Measurements from ENCODE around the gene SLU7. TPM values are rescaled to one million over a fixed set of nuclear protein-coding genes. Genes with fewer than 3 reads are reported as not detected.

SLU7 gene
- total RNA-seq, 4 donors from 2014 or later, result 65.6 to 125 (median 87.5) TPM

DNA sequence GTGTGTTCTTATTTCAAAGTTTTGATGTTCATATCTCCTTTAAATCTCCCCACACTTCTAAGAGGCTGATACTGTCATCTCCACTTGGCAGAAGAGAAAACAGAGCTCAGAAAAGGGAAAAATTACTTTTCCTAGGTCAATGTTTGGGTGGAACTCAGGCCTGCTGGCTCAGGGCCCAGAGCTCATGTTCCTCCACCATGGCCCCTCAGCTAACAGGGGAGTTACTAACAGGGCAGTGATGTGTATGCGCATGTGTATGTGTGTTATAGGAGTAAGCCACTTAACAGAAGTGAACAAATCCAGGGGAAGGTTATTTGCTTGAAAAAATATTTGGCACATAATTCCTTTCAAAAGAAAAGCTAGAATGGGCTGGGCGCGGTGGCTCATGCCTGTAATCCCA is 51.0 kb downstream of the SLU7 start:
- TF ChIP-seq CTCF (IDR thresholded peaks at IDR 0.05), result no peak
- no peak for TF ChIP-seq POLR2A (IDR thresholded peaks at IDR 0.05)
- no peak overlapping the region for H3K4me3 ChIP-seq (ENCODE audit: low read depth, poor library complexity, severe bottlenecking)
- DNase-seq (ENCODE audit: low spot score in 2 of 2), result no peak
- intact Hi-C loops (cut with DNase I; ENCODE audit: low total_unique reads), result no loop called here
- WGBS, 2 donors, result 86 to 90% methylated on average over 3 of the region's 3 CpGs

- intact Hi-C loops (cut with DNase I; ENCODE audit: low total_unique reads), result no loop called here
- DNase-seq (ENCODE audit: low spot score in 2 of 2), result no peak
- TF ChIP-seq CTCF (IDR thresholded peaks at IDR 0.05), result no peak
- TF ChIP-seq POLR2A (IDR thresholded peaks at IDR 0.05), result no peak
- WGBS, 2 donors, result 40 to 59% methylated on average over 2 of the region's 2 CpGs
- H3K4me3 ChIP-seq (ENCODE audit: low read depth, poor library complexity, severe bottlenecking), result no peak overlapping the region
Measured at GRCh38 chr5:160367261-160367660, 51.6 kb downstream of the SLU7 start.

GRCh38 chr5:160366230-160366629 is 52.7 kb downstream of the SLU7 start:
- DNase-seq (ENCODE audit: low spot score in 2 of 2), result no peak
- 89 to 93% methylated on average over 2 of the region's 2 CpGs for WGBS, 2 donors
- no peak overlapping the region for H3K4me3 ChIP-seq (ENCODE audit: low read depth, poor library complexity, severe bottlenecking)
- TF ChIP-seq POLR2A (IDR thresholded peaks at IDR 0.05) (no peak), CTCF (IDR thresholded peaks at IDR 0.05) (no peak)
- intact Hi-C loops (cut with DNase I; ENCODE audit: low total_unique reads), result no loop called here

DNA sequence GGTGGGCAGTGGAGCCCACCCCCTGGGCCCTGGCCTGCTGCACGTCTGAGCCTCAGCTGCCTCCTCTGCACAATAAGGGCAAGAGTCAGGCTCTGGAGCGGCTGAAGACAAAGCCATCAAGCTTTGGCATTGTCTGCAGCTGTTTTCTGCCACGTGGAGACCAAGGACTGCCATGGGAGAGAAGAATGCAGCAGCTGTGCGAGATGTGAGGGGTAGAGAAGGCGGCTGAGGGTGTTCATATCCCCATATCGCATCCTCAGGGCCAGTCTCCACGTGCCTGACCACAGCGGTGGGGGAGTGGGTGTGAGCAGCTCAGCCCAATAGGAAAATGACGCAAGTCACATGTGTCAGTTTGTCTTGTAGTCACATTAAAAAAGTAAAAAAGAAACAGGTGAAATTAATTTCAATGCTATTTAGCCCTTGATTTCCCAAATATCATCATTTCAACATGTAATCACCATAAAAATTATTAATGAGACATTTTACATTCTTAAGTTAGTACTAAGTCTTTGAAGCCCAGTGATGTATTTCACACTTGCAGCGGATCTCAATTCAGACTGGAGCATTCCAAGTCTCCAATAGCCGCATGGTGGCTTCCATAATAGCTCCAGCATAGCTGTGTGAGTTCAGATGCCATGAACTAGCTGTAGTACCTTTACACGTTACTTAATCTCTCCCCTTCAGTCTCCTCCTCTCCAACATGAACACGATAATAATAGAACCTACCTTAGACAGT is 55.1 kb downstream of the SLU7 start:
- intact Hi-C loops (cut with DNase I; ENCODE audit: low total_unique reads), result no loop called here
- no peak overlapping the region for H3K4me3 ChIP-seq (ENCODE audit: low read depth, poor library complexity, severe bottlenecking)
- TF ChIP-seq CTCF (IDR thresholded peaks at IDR 0.05), result no peak
- TF ChIP-seq POLR2A (IDR thresholded peaks at IDR 0.05), result no peak
- no peak for DNase-seq (ENCODE audit: low spot score in 2 of 2)
- 55 to 66% methylated on average over 13 of the region's 13 CpGs for WGBS, 2 donors

DNA sequence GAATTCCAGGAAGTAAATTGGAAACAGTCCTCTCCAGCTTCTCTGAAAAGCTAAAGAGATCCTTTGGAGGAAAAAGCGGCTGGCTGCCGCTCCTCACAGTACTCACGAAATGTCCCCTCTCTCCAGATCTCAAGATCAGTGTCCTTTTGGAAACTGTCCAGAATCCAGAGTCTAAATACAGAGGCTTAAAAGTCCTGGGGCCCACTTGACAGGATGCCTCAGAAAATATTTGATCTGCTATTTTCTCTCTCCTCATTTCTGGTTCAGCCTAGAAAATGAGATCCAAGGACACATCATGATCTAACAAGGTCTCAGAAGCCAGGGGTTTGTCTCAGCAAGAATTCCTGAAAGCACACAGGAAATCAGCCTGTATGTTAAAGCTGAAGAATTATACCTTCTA is 55.7 kb downstream of the SLU7 start:
- WGBS, 2 donors, result 42 to 57% methylated on average over 3 of the region's 3 CpGs
- DNase-seq (ENCODE audit: low spot score in 2 of 2), result no peak
- no peak for TF ChIP-seq POLR2A (IDR thresholded peaks at IDR 0.05)
- no peak for TF ChIP-seq CTCF (IDR thresholded peaks at IDR 0.05)
- H3K4me3 ChIP-seq (ENCODE audit: low read depth, poor library complexity, severe bottlenecking), result no peak overlapping the region
- intact Hi-C loops (cut with DNase I; ENCODE audit: low total_unique reads), result no loop called here
